ENCODE results near the gene LCTL.
"Not testable (repeated sequence)": the region's sequence is repeated elsewhere in the genome, so short reads cannot be mapped to it uniquely, and the experiment has no call there.

Gene LCTL

DNA sequence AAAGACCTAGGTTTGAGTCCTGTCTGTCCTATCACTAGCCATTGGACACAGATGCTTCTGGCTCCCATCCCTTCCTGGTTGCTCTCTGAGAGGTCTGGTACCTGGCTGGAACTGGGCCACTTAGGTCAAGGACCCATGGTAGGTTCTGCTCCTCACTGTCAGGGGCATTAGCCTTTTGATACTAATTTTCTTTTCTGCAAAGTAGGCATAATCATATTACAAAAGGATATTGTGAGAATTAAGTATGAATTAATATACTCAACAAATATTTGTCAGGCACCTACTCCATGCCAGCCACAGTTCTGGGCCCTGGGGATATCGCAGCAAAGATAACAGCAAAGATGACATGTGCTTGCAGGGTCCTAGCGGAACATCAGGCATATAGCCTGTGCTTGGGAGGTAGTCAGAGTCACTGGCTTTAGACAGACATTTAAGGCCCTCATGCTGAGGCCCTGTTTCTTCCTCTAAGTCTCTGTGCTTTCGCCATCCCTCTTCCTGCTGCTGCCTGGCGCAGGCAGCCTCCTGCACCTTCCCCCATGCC, 25.6 kb upstream of the LCTL start:
- no peak for DNase-seq (ENCODE audit: low spot score)

DNA sequence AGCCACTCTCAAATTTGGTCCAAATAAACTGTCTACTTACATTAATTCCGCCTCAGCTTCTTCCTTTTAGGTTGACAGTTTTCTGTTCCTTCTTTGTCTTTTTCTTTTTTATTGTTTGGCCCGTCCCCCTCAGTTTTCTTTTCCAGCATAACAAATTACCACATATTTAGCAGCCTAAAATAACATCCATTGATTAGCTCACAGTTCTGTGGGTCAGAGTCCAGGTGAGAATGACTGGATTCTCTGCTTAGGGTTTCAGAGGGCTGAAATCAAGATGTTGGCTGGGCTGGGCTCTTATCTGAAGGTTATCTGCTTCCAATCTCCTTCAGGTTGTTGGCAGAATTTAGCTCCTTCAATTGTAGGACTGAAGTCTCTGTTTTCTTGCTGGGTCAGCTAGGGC, 24.6 kb upstream of the LCTL start:
- DNase-seq (ENCODE audit: low spot score), result no peak

DNA sequence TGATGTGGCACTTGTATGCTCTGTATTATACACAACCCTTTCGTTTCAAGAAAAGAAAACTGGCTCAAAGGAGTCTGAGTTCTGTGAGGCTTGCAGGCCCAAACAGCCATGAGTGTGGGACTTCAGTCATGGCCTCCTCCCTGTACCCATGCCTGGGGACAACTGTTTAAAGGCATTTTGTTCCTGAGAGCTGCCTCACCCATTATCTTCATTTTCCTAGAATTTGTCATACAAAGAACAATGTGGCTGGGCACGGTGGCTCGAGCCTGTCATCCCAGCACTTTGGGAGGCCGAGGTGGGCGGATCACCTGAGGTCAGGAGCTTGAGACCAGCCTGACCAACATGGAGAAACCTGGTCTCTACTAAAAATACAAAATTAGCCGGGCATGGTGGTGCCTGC, 23.6 kb upstream of the LCTL start:
- DNase-seq (ENCODE audit: low spot score), result not testable (repeated sequence)

GRCh38 chr15:66588971-66589370, 23.2 kb upstream of the LCTL start:
- no peak for DNase-seq (ENCODE audit: low spot score)

- no peak for DNase-seq (ENCODE audit: low spot score)
Measured at GRCh38 chr15:66588537-66588936, 22.7 kb upstream of the LCTL start.

GRCh38 chr15:66587749-66588148, 22.0 kb upstream of the LCTL start:
- no peak for DNase-seq (ENCODE audit: low spot score)

DNA sequence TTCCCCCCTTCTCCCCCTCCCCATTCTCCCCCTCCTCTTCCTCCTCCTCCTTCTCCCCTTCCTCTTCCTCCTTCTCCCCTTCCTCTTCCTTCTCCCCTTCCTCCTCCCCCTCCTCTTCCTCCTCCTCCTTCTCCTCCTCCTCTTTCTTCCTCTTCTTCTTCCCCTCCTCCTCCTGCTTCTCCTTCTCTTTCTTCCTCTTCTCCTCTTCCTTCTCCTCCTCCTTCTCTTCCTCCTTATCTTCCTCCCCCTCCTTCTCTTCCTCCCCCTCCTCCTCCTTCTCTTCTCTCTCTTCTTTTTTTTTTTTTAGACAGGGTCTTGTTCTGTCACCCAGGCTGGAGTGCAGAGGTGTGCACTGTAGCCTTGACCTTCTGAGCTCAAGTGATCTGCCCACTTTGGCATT, 21.2 kb upstream of the LCTL start:
- no peak for DNase-seq (ENCODE audit: low spot score)

DNA sequence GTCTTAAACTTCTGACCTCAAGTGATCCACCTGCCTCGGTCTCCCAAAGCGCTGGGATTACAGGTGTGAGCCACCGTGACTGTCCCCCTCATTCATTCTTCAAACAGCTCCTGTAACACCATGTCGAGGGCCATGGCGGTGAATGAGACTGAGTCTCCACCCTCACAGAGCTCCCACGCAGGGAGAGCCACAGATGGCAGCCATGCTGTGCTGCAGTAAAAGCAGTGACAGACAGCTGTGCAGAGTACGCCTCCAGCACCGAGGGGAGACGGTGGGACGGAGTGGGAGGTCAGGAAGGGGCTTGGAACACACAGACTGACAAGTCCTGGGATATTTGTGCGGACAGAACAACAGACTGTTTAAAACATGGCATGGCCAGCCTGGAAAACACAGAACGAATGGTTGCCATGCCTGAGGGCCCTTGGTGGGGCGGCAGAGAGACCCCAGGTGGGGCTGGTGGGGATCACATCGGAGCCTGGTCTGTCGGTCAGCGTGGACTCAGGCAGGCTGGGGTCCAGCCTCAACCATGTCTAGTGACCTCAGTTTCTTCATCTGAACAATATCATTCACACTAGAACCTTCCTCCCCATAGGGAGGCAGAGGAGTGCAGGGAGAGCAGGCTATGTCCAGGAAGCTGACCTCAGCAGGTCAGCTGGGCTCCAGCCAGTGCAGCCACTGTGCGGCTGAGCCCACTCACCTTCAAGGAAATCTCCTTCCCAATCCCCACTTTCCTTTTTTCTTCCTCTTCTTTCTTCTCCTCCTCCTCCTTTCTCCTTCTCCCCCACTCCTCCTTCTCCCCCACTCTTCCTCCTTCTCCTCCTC, 20.6 kb upstream of the LCTL start:
- no peak for DNase-seq (ENCODE audit: low spot score)

- no peak for DNase-seq (ENCODE audit: low spot score)
Measured at GRCh38 chr15:66581972-66582537, 16.3 kb upstream of the LCTL start.

DNA sequence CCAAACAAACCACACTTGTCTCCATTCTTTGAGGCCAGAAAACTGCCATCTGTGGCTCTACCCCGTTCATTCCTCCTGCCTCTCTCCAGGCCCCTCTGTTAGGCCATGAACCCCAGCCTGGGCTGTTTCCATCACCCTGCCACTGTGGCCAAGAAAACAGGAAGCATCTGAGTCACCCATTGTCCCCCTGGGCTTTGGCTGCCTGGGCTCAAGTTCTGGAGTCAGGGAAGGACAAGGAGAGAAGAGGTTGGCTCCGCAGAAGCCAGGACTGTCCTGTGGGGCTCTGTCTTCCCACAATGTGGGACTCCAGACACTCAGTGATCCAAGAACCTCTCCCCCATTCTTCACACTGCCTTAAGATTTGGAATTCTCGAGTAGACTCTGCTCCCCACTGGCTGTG, 14.8 kb upstream of the LCTL start:
- DNase-seq (ENCODE audit: low spot score), result no peak

DNA sequence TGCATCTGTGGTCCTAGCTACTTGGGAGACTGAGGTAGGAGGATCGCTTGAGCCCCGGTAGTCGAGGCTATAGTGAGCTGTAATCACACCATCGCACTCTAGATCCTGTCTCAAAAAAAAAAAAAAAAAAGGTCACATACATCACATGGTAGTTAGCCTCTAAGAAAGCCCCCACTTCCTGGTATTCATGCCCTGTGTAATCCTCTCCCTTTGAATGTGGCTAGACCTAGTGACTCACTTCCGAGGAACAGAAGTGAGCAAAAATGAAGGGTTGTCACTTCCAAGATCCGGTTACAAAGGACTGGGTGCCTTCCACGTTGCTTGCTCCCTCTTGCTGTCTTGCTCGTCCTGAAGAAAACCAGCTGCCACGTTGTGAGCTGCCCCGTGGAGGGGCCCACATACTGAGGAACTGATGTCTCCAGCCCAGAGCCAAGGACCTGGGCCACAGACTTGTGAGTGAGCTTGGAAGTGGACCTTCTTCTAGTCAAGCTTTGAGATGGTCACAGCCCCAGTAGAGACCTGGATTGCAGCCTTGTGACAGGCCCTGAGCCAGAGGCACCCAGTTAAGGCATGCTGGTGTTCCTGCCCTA, 12.6 kb upstream of the LCTL start:
- no peak for DNase-seq (ENCODE audit: low spot score)

- no peak for DNase-seq (ENCODE audit: low spot score)
Measured at GRCh38 chr15:66574596-66574950, 8.8 kb upstream of the LCTL start.

DNA sequence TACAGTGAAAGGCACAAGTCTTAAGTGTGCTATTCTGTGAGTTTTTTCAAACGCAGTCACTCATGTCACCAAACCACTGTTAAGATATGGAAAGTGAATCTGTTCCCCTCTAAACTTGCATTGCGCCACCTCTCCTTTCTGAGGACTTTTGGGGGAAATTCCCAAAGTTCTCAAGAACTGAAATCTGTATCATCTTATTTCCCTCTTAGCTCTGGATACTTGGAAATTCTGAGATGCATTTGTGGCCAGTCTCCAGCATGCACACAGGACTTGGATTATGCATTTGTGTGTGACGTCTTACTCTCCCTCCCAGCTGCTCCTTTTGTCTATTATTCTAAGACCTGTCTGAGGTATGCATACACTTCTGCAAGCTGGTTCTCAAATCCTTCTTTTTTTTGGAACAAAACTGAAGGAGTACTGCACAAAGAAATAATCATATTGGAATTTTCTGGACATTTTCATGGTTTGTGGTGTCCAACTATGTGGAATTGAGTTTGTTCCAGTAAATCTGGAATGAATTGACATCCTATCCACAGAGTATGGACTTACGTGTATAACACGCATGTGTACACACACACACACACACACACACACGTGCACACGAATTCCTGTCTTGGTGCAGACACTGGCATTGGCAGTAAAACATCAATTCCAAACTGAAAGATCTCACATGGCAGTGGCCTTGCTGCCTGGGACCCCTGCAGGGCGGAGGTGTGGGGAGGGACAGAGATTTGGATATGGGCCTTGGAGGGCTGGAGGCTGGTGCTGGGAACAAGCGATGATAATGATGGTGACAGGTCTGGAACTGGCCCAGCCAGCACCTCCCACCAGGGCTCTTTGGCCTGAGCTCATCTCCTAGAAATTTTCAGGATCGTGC, 8.2 kb upstream of the LCTL start:
- DNase-seq (ENCODE audit: low spot score), result no peak

GRCh38 chr15:66573348-66573718, 7.5 kb upstream of the LCTL start:
- DNase-seq (ENCODE audit: low spot score), result no peak

- no peak for DNase-seq (ENCODE audit: low spot score)
Measured at GRCh38 chr15:66572146-66572545, 6.3 kb upstream of the LCTL start.

DNA sequence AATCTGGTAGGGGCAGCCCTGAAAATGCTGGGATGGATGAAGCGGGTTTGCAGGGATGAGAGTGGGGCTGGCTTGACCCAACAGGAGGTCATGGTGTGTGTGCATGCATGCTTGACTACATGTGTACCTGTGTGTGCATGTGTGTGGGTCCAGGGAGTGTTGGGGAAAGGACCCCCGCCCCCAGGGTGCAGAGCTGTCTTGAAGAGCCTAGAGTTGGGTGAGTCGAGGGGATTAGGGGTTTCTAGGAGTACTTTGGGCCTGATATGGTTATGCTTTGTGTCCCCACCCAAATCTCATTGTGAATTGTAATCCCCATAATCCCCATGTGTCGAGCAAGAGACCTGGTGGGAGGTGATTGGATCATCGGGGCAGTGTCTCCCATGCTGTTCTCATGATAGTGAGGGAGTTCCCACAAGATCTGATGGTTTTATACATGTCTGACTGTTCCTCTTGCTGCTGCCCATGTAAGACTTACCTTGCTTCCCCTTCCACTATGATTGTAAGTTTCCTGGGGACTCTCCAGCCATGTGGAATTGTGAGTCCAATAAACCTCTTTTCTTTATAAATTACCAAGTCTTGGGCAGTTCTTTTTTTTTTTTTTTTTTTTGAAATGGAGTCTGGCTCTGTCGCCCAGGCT, 5.2 kb upstream of the LCTL start:
- DNase-seq (ENCODE audit: low spot score), result no peak

- no peak for DNase-seq (ENCODE audit: low spot score)
Measured at GRCh38 chr15:66570327-66570726, 4.5 kb upstream of the LCTL start.

DNA sequence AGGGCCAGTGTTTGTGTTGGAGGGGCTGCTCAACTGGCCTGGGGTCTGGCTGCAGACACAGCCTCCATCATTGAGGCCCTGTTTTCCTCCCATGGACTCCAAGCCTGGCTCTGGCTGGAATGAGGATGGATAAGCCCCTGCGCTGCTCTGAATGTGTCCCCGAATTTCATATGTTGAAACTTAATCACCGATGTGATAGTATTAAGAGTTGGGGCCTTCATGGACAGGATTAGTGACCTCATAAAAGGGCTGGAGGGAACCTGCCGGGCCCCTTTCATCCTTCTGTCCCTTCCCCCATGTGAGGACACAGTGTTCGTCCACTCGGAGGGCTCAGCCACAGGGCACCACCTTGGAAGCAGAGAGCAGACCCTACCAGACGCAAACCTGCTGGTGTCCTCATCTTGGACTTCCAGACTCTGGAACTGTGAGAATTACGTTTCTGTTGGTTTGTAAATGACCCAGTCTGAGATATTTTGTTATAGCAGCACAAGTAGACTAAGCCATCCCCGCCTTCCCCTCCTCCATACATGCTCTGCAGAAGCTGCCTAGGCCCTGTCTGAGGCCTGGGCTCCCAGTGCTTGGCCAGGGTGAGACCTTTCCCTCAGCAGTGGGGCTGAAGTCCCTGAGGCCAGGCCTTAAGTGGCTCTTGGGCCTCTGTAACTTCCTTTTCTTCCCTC, 3.8 kb upstream of the LCTL start:
- DNase-seq (ENCODE audit: low spot score), result no peak

DNA sequence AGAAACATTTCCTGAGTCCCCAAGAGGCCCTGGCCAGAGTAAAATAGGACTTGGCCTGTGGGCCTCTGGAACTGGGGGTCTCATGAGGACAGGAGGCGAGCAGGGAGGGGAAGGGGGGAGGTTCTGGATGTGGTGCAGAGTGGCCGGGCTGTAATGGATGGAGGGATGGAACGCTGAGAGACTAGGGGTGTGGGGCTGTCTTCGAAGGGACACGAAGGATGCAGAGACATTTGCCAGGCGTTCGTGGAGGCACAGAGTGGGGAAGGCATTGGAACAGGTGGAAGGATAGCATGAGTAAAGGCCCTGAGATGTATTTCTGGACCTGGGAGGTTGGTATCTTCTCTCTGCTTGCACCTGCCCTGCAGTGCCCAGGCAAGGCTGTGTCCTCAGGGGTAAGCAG, 2.1 kb upstream of the LCTL start:
- no peak for DNase-seq (ENCODE audit: low spot score)

DNA sequence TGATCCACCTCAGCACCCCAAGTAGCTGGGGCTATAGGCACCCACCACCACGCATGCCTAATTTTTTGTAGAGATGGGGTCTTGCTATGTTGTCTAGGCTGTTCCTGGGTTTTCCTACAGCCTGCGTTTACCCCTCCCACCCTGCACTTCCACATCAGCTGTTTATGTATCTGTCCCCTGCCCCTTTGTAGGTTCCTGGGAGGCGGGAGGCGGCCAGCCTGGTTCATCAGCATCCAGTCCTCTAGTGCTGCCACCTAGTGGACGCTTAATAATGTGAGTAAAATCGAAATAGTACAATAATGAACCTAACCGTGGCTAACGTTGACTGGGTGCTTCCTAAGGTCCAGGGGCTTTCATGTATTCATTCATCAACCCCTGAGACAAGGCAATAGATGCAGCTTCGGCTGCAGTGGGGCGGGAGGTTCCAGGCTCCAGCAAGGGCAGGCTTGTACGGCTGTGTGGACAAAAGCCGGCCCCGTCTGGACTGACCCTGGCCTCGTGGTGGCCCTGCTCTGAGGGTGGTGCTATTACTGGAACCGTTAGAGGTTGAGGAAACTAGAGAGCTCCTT, 1.2 kb upstream of the LCTL start:
- DNase-seq (ENCODE audit: low spot score), result peak; percentile 20

- DNase-seq (ENCODE audit: low spot score), result no peak
Measured at GRCh38 chr15:66565141-66565641, 607 bp downstream of the LCTL start.
